IMR-90 (cell line): Measurements from ENCODE around the gene CAMLG. TPM values are rescaled to one million over a fixed set of nuclear protein-coding genes. Genes with fewer than 3 reads are reported as not detected.

Experiments
- ATAC-seq: fragments of 200-7000 bp; cut with Tn5 transposase; 2 replicates; pipeline ENCODE4 v1.9.1; 2020; ENCODE audit warnings: low read depth, mild to moderate bottlenecking, moderate library complexity
- BruUV-seq: library from RNA; stranded (reverse); fragments of 400-500 nt; replicated peaks from 2 replicates; lab custom pipeline; 2021; lab: Mats Ljungman, UMichigan
- CTCF ChIA-PET: fragments of 300-600 bp; formaldehyde crosslinking; extraction: SDS; loops from one replicate; lab custom pipeline; 2021; ENCODE audit warnings: antibody characterized with exemption; lab: Yijun Ruan, JAX
- POLR2A ChIA-PET: fragments of 300-600 bp; sonication (Branson Sonifier 250); formaldehyde crosslinking; loops from one replicate; lab custom pipeline; 2022; ENCODE audit warnings: antibody characterized with exemption; ENCODE audit not compliant: unreplicated experiment; lab: Charles Lee
- DNase-seq: peaks from one replicate; pipeline ENCODE4 v3.0.0; 2013
- H2AFZ ChIP-seq: replicated peaks from 2 replicates; pipeline ENCODE3; 2013; ENCODE audit warnings: low read length, mild to moderate bottlenecking; ENCODE audit not compliant: poor library complexity
- H2AK5ac ChIP-seq: 2 replicates; pipeline ENCODE4 v1.6.1; 2013; ENCODE audit warnings: low read depth, low read length, inconsistent platforms
- H2AK9ac ChIP-seq: replicated peaks from 2 replicates; pipeline ENCODE3; 2013; ENCODE audit warnings: mild to moderate bottlenecking, low read depth, low read length, moderate library complexity; ENCODE audit not compliant: poor library complexity
- H2BK120ac ChIP-seq: 2 replicates; pipeline ENCODE4 v1.6.1; 2013; ENCODE audit warnings: low read depth, low read length, inconsistent platforms
- H2BK15ac ChIP-seq: 3 replicates; pipeline ENCODE4 v1.6.1; 2013; ENCODE audit warnings: low read depth, low read length, inconsistent platforms
- H2BK20ac ChIP-seq: 2 replicates; pipeline ENCODE4 v1.6.1; 2013; ENCODE audit warnings: low read depth, mild to moderate bottlenecking, inconsistent platforms, low read length, moderate library complexity
- H2BK5ac ChIP-seq: 2 replicates; pipeline ENCODE4 v1.6.1; 2013; ENCODE audit warnings: mild to moderate bottlenecking, low read depth, low read length, inconsistent platforms; ENCODE audit not compliant: poor library complexity, severe bottlenecking
- H3K14ac ChIP-seq: replicated peaks from 2 replicates; pipeline ENCODE4 v1.6.1; 2013; ENCODE audit warnings: low read depth, low read length, inconsistent platforms
- H3K18ac ChIP-seq: 2 replicates; pipeline ENCODE4 v1.6.1; 2013; ENCODE audit warnings: low read depth, low read length, control low read depth
- H3K23ac ChIP-seq: 2 replicates; pipeline ENCODE4 v1.6.1; 2013; ENCODE audit warnings: low read depth, low read length, inconsistent platforms
- H3K27ac ChIP-seq: 2 replicates; pipeline ENCODE4 v1.5.1; 2013; ENCODE audit warnings: mild to moderate bottlenecking, control low read depth, low read length; ENCODE audit not compliant: insufficient read depth
- H3K27me3 ChIP-seq: 2 replicates; pipeline ENCODE4 v1.6.1; 2013; ENCODE audit warnings: low read length; ENCODE audit not compliant: control insufficient read depth, insufficient read depth
- H3K36me3 ChIP-seq: 2 replicates; pipeline ENCODE4 v1.6.1; 2013; ENCODE audit warnings: low read length, mixed read lengths; ENCODE audit not compliant: control insufficient read depth, insufficient read depth
- H3K4ac ChIP-seq: 2 replicates; pipeline ENCODE4 v1.6.1; 2013; ENCODE audit warnings: low read depth, low read length, inconsistent platforms
- H3K4me1 ChIP-seq: 2 replicates; pipeline ENCODE4 v1.6.1; 2013; ENCODE audit warnings: low read length, mixed read lengths; ENCODE audit not compliant: control insufficient read depth, insufficient read depth
- H3K4me2 ChIP-seq: 2 replicates; pipeline ENCODE4 v1.6.1; 2013; ENCODE audit warnings: low read depth, mild to moderate bottlenecking, control low read depth, low read length, moderate library complexity
- H3K4me3 ChIP-seq: 2 replicates; pipeline ENCODE4 v1.5.1; 2013; ENCODE audit warnings: low read depth, mild to moderate bottlenecking, control low read depth, low read length, moderate library complexity; ENCODE audit not compliant: insufficient read depth
- H3K56ac ChIP-seq: 2 replicates; pipeline ENCODE4 v1.6.1; 2013; ENCODE audit warnings: low read length, inconsistent platforms; ENCODE audit not compliant: insufficient read depth; ENCODE audit errors: extremely low read depth
- H3K79me1 ChIP-seq, 2 experiments: 2 replicates each; pipeline ENCODE4 v1.6.1; 2013; ENCODE audit warnings: low read length in 2 of 2, inconsistent platforms in 1 of 2, low read depth in 1 of 2
- H3K9ac ChIP-seq: 2 replicates; pipeline ENCODE4 v1.6.1; 2013; ENCODE audit warnings: low read depth, low read length, control low read depth
- H3K9me1 ChIP-seq: 2 replicates; pipeline ENCODE4 v1.6.1; 2013; ENCODE audit warnings: low read length, inconsistent platforms; ENCODE audit not compliant: insufficient read depth
- H3K9me3 ChIP-seq: 2 replicates; pipeline ENCODE4 v1.6.1; 2013; ENCODE audit warnings: low read length; ENCODE audit not compliant: control insufficient read depth, insufficient read depth
- H4K20me1 ChIP-seq: 2 replicates; pipeline ENCODE4 v1.6.1; 2013; ENCODE audit warnings: low read length, inconsistent platforms; ENCODE audit not compliant: insufficient read depth
- H4K5ac ChIP-seq: 2 replicates; pipeline ENCODE4 v1.6.1; 2013; ENCODE audit warnings: mild to moderate bottlenecking, low read depth, low read length, control low read depth
- H4K8ac ChIP-seq, 2 experiments: 2 replicates each; pipeline ENCODE4 v1.6.1; 2013; ENCODE audit warnings: low read depth in 2 of 2, low read length in 2 of 2, control low read depth in 1 of 2, inconsistent platforms in 1 of 2
- H4K91ac ChIP-seq: 2 replicates; pipeline ENCODE4 v1.6.1; 2013; ENCODE audit warnings: low read depth, low read length, inconsistent platforms; ENCODE audit not compliant: insufficient read depth
- NFE2L2 ChIP-seq: fragments of 150-350 bp; IDR thresholded peaks from 2 replicates; pipeline ENCODE4 v1.6.1; 2016; ENCODE audit warnings: low read depth, mild to moderate bottlenecking, low read length
- RFX5 ChIP-seq: IDR thresholded peaks from 2 replicates; pipeline ENCODE4 v1.8.0; 2012; ENCODE audit warnings: low read depth, mild to moderate bottlenecking, low read length, moderate library complexity
- WGBS, 2 experiments: methylation state at CpG; one replicate each; pipeline versions ENCODE4 v1.1.5 to v1.1.7; 2013; ENCODE audit warnings: missing lambda C conversion rate in 2 of 2; ENCODE audit not compliant: insufficient read length in 1 of 2; ENCODE audit errors: extremely low coverage in 2 of 2; 5-methylcytosine and 5-hydroxymethylcytosine counted together
- dilution Hi-C: fragments of 300-500 bp; cut with HindIII; formaldehyde crosslinking; loops from one replicate; pipeline ENCODE4 v1.14.3; 2018; ENCODE audit warnings: low sequenced_read_pairs; ENCODE audit not compliant: unreplicated experiment
- in situ Hi-C: fragments of 300-500 bp; cut with MboI; formaldehyde crosslinking; loops from 3 replicates; pipeline ENCODE4 v1.14.3; 2019; ENCODE audit warnings: low sequenced_read_pairs, inconsistent platforms, mixed read lengths
- intact Hi-C: fragments of 100-400 bp; cut with micrococcal nuclease; formaldehyde crosslinking; loops from 2 replicates; pipeline ENCODE4 v1.10.0; 2022
- polyA plus RNA-seq, 3 experiments: library from polyadenylated mRNA; depleted of rRNA; stranded (reverse); fragments of >200 nt; gene quantifications; 2 replicates each; pipeline ENCODE4 v1.2.3, GENCODE V29; 2012; ENCODE audit warnings: low replicate concordance in 1 of 3
- total RNA-seq: library from RNA; depleted of rRNA; stranded (reverse); fragments of >200 nt; gene quantifications from 2 replicates; pipeline ENCODE4 v1.2.3, GENCODE V29; 2012
- TF ChIP-seq, protein P1 (sequence below): fragments of 150-350 bp; IDR thresholded peaks from 2 replicates; pipeline ENCODE4 v1.6.1; 2017; ENCODE audit warnings: mild to moderate bottlenecking, antibody characterized with exemption, low read length, low read depth

The CAMLG gene
- total and polyA plus RNA-seq, 2 of the 4 experiments (the other 2 are of a cell fraction): 11.9 to 13.1 TPM

DNA sequence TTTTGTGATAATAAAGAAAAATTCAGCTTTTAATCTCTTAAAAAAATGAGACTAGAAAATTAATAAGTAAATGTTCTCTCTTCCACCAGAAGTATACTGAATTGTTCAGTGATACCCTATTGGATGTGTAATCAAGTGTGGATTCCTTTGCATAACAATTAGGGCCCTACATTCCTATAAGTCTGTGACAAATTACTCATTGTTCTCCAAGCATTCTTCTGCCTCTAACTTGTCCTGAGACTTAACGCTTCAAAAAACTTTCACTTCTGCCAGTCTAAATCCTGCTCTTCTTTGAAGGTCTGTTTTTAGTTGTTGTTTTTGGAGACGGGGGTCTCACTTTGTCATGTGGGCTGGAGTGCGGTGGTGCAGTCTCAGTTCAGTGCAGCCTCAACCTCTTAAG is 11.1 kb downstream of the CAMLG start:
- no peak for DNase-seq
- Histone ChIP-seq H4K91ac (no peak overlapping the region), H2AK5ac (no peak overlapping the region), H3K9ac (no peak overlapping the region), H4K8ac (no peak overlapping the region), H2BK15ac (no peak overlapping the region), H4K20me1 (no peaks in the 10 kb centered on the region), H3K14ac (no peak overlapping the region), H2BK5ac (no peak overlapping the region), H3K18ac (no peak overlapping the region), H4K5ac (no peak overlapping the region), H2AK9ac (no peak overlapping the region), H3K36me3 (peaks cover 3% of the 10 kb centered on the region; the same call in 1 of the 2 replicates), H3K4me2 (no peak overlapping the region), H3K79me1 (peaks cover 4 to 5% of the 10 kb centered on the region in 2 experiments), H3K4ac (no peak overlapping the region), H3K27ac (no peak overlapping the region), H3K56ac (no peak overlapping the region), H3K27me3 (no peaks in the 10 kb centered on the region), H3K9me1 (no peaks in the 10 kb centered on the region), H2BK20ac (no peak overlapping the region), H3K23ac (no peak overlapping the region), H2AFZ (no peak overlapping the region), H3K4me3 (no peak overlapping the region), H3K9me3 (no peaks in the 10 kb centered on the region), H3K4me1 (no peaks in the 10 kb centered on the region), H2BK120ac (no peak overlapping the region)
- ATAC-seq: no peak
- no TSS peak for BruUV-seq
- no CpG with 5 or more reads among the region's 3 CpGs for WGBS, 2 experiments
- ChIA-PET CTCF (no interaction called here), POLR2A (no interaction called here)
- intact Hi-C loops: no loop called here
- TF ChIP-seq RFX5: no peak
- no peak for TF ChIP-seq NFE2L2
- TF ChIP-seq, protein P1, sequence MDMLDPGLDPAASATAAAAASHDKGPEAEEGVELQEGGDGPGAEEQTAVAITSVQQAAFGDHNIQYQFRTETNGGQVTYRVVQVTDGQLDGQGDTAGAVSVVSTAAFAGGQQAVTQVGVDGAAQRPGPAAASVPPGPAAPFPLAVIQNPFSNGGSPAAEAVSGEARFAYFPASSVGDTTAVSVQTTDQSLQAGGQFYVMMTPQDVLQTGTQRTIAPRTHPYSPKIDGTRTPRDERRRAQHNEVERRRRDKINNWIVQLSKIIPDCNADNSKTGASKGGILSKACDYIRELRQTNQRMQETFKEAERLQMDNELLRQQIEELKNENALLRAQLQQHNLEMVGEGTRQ: no peak
- in situ Hi-C loops: no loop called here
- dilution Hi-C loops: no loop called here
